ENCODE measurements around the gene SAMD4A. TPM values are rescaled to one million over a fixed set of nuclear protein-coding genes. Genes with fewer than 3 reads are reported as not detected.

SAMD4A gene
- total RNA-seq, 1 donor from 2014 or later, result 52.2 TPM

GRCh38 chr14:54829486-54830224, 262.7 kb downstream of the SAMD4A start:
- no peaks in the 10 kb centered on the region for H3K9me3 ChIP-seq (ENCODE audit: control insufficient read depth in 3 of 3, low read length in 3 of 3)
- no peak overlapping the region for H3K27ac ChIP-seq (ENCODE audit: low read depth, low read length)
- no peaks in the 10 kb centered on the region for H3K4me1 ChIP-seq (ENCODE audit: control insufficient read depth in 3 of 3, insufficient read depth in 3 of 3, low read length in 3 of 3)
- no peaks in the 10 kb centered on the region for H3K27me3 ChIP-seq (ENCODE audit: control insufficient read depth in 3 of 3, insufficient read depth in 3 of 3, low read length in 3 of 3)
- H3K36me3 ChIP-seq (ENCODE audit: control insufficient read depth in 3 of 3, insufficient read depth in 3 of 3, low read length in 3 of 3), result no peaks in the 10 kb centered on the region
- H3K4me3 ChIP-seq (ENCODE audit: low read length in 3 of 3), result no peak overlapping the region
- no peak overlapping the region for H3K9ac ChIP-seq (ENCODE audit: low read depth in 1 of 3, low read length in 3 of 3)

DNA sequence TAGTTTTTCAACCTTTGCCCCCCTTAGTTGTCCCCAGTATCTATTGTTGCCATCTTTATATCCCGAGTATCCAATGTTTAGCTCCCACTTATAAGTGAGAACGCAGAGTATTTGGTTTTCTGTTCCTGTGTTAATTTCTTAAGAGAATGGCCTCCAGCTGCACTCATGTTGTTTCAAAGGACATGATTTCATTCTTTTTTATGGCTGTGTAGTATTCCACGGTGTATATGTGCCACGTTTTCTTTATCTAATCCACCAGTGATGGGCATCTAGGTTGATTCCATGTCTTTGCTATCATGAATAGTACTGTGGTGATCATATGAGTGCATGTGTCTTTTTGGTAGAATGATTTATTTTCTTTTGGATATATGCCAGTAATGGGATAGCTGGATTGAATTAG, 263.7 kb downstream of the SAMD4A start:
- H3K4me3 ChIP-seq (ENCODE audit: low read length in 3 of 3), result no peak overlapping the region
- no peak overlapping the region for H3K9ac ChIP-seq (ENCODE audit: low read depth in 1 of 3, low read length in 3 of 3)
- no peaks in the 10 kb centered on the region for H3K36me3 ChIP-seq (ENCODE audit: control insufficient read depth in 3 of 3, insufficient read depth in 3 of 3, low read length in 3 of 3)
- H3K9me3 ChIP-seq (ENCODE audit: control insufficient read depth in 3 of 3, low read length in 3 of 3), result no peaks in the 10 kb centered on the region
- H3K4me1 ChIP-seq (ENCODE audit: control insufficient read depth in 3 of 3, insufficient read depth in 3 of 3, low read length in 3 of 3), result no peaks in the 10 kb centered on the region
- no peak overlapping the region for H3K27ac ChIP-seq (ENCODE audit: low read depth, low read length)
- no peaks in the 10 kb centered on the region for H3K27me3 ChIP-seq (ENCODE audit: control insufficient read depth in 3 of 3, insufficient read depth in 3 of 3, low read length in 3 of 3)

DNA sequence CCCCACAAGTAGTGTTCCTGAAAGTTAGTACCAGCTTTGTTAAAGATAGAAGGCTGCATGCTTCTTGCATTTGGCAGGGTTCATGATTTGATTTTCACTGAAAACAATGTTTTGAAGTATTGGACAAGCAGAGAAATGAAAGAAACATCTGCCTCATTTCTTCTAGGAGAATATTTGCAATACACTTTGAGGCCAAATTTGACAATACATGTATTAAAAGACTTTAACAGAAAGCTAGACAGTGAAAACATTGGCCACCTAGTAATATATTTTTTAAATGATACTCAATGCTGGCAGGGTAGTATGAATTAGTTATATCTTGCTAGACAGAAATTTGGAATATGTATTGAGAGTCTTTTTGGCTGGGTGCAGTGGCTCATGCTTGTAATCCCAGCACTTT, 267.2 kb downstream of the SAMD4A start:
- no peak overlapping the region for H3K4me3 ChIP-seq (ENCODE audit: low read length in 3 of 3)
- no peak overlapping the region for H3K27ac ChIP-seq (ENCODE audit: low read depth, low read length)
- no peaks in the 10 kb centered on the region for H3K27me3 ChIP-seq (ENCODE audit: control insufficient read depth in 3 of 3, insufficient read depth in 3 of 3, low read length in 3 of 3)
- H3K36me3 ChIP-seq (ENCODE audit: control insufficient read depth in 3 of 3, insufficient read depth in 3 of 3, low read length in 3 of 3), result no peaks in the 10 kb centered on the region
- H3K9ac ChIP-seq (ENCODE audit: low read depth in 1 of 3, low read length in 3 of 3), result no peak overlapping the region
- H3K9me3 ChIP-seq (ENCODE audit: control insufficient read depth in 3 of 3, low read length in 3 of 3), result no peaks in the 10 kb centered on the region
- no peaks in the 10 kb centered on the region for H3K4me1 ChIP-seq (ENCODE audit: control insufficient read depth in 3 of 3, insufficient read depth in 3 of 3, low read length in 3 of 3)

- H3K4me3 ChIP-seq (ENCODE audit: low read length in 3 of 3), result no peak overlapping the region
- H3K4me1 ChIP-seq (ENCODE audit: control insufficient read depth in 3 of 3, insufficient read depth in 3 of 3, low read length in 3 of 3), result peaks cover 0 to 2% (median 0%) of the 10 kb centered on the region in 3 donors
- no peaks in the 10 kb centered on the region for H3K9me3 ChIP-seq (ENCODE audit: control insufficient read depth in 3 of 3, low read length in 3 of 3)
- no peaks in the 10 kb centered on the region for H3K27me3 ChIP-seq (ENCODE audit: control insufficient read depth in 3 of 3, insufficient read depth in 3 of 3, low read length in 3 of 3)
- no peak overlapping the region for H3K9ac ChIP-seq (ENCODE audit: low read depth in 1 of 3, low read length in 3 of 3)
- no peaks in the 10 kb centered on the region for H3K36me3 ChIP-seq (ENCODE audit: control insufficient read depth in 3 of 3, insufficient read depth in 3 of 3, low read length in 3 of 3)
- no peak overlapping the region for H3K27ac ChIP-seq (ENCODE audit: low read depth, low read length)
These were observed 267.8 kb downstream of the SAMD4A start for GRCh38 chr14:54834727-54835126.

DNA sequence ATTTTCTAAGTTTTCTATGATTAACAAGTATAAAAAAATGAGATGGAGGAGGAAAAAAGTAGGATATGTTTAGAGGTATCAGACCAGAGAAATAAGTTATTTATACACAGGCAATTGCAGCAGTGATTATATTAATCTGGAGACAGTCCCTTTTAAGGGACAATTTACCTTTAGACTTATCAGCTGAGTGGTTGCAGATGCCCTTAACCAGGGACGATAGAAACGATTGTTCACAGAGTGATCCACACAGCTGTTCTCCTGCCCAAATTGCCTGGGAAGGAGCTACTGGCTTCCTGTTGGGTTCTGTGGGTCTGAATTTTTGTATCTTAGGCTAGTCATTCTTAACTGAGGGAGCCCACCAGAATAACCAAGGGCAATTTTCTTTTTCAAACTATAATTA, 269.3 kb downstream of the SAMD4A start:
- H3K9me3 ChIP-seq (ENCODE audit: control insufficient read depth in 3 of 3, low read length in 3 of 3), result no peaks in the 10 kb centered on the region
- no peak overlapping the region for H3K4me3 ChIP-seq (ENCODE audit: low read length in 3 of 3)
- no peak overlapping the region for H3K27ac ChIP-seq (ENCODE audit: low read depth, low read length)
- no peak overlapping the region for H3K9ac ChIP-seq (ENCODE audit: low read depth in 1 of 3, low read length in 3 of 3)
- peaks cover 0 to 4% (median 0%) of the 10 kb centered on the region in 3 donors for H3K4me1 ChIP-seq (ENCODE audit: control insufficient read depth in 3 of 3, insufficient read depth in 3 of 3, low read length in 3 of 3)
- no peaks in the 10 kb centered on the region for H3K36me3 ChIP-seq (ENCODE audit: control insufficient read depth in 3 of 3, insufficient read depth in 3 of 3, low read length in 3 of 3)
- no peaks in the 10 kb centered on the region for H3K27me3 ChIP-seq (ENCODE audit: control insufficient read depth in 3 of 3, insufficient read depth in 3 of 3, low read length in 3 of 3)

GRCh38 chr14:54837508-54838149, 270.7 kb downstream of the SAMD4A start:
- Histone ChIP-seq H3K27ac (ENCODE audit: low read depth, low read length) (no peak overlapping the region), H3K36me3 (ENCODE audit: control insufficient read depth in 3 of 3, insufficient read depth in 3 of 3, low read length in 3 of 3) (no peaks in the 10 kb centered on the region), H3K4me1 (ENCODE audit: control insufficient read depth in 3 of 3, insufficient read depth in 3 of 3, low read length in 3 of 3) (peaks cover 0 to 4% (median 0%) of the 10 kb centered on the region in 3 donors), H3K4me3 (ENCODE audit: low read length in 3 of 3) (no peak overlapping the region), H3K9ac (ENCODE audit: low read depth in 1 of 3, low read length in 3 of 3) (no peak overlapping the region), H3K27me3 (ENCODE audit: control insufficient read depth in 3 of 3, insufficient read depth in 3 of 3, low read length in 3 of 3) (no peaks in the 10 kb centered on the region), H3K9me3 (ENCODE audit: control insufficient read depth in 3 of 3, low read length in 3 of 3) (no peaks in the 10 kb centered on the region)

DNA sequence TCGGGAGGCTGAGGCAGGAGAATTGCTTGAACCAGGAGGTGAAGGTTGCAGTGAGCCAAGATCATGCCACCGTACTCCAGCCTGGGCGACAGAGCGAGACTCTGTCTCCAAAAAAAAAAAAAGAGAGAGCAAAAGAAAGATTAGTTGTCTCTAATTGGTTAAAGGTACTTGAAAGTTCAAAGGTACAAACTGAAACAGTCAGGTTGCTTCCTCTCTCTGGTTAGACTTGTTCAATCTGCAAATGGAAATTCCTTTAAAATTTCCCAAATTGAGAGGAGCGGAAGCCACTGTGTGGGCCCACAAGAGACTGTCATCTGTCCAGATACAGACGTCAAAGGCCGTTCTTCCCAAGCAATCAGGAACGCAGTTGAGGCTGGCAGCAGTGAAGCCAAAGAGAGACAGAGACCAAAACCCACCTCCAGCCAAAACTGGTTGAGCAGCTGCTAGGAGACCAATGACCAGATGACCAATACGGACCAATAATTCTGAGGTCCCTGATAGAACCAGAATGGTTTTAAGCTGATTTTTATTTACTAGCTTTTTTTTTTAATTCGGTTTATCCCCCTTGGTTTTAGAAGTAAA, 272.1 kb downstream of the SAMD4A start:
- no peaks in the 10 kb centered on the region for H3K27me3 ChIP-seq (ENCODE audit: control insufficient read depth in 3 of 3, insufficient read depth in 3 of 3, low read length in 3 of 3)
- H3K9ac ChIP-seq (ENCODE audit: low read depth in 1 of 3, low read length in 3 of 3), result no peak overlapping the region
- no peak overlapping the region for H3K4me3 ChIP-seq (ENCODE audit: low read length in 3 of 3)
- no peaks in the 10 kb centered on the region for H3K36me3 ChIP-seq (ENCODE audit: control insufficient read depth in 3 of 3, insufficient read depth in 3 of 3, low read length in 3 of 3)
- H3K4me1 ChIP-seq (ENCODE audit: control insufficient read depth in 3 of 3, insufficient read depth in 3 of 3, low read length in 3 of 3), result peaks cover 0 to 4% (median 0%) of the 10 kb centered on the region in 3 donors
- no peaks in the 10 kb centered on the region for H3K9me3 ChIP-seq (ENCODE audit: control insufficient read depth in 3 of 3, low read length in 3 of 3)
- no peak overlapping the region for H3K27ac ChIP-seq (ENCODE audit: low read depth, low read length)

DNA sequence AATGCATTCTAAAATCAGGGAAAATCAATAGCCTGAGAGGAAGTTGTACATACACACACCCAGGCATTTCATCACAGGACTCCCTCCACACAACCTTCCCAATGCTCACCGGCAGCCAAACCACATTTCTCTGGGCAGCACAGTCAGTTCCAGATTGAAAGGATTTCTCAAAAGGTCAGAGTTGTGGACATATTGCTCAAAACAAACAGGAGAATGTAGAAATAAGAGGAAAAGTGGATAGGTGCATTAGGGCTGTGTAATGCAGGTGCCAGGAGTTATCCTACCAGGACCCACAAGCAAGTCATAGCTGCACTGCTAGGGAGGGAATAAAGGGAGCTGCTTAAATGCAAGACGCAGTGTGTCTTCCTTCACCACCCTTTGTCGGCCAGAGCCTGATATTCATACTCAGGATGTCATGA, 272.8 kb downstream of the SAMD4A start:
- no peak overlapping the region for H3K9ac ChIP-seq (ENCODE audit: low read depth in 1 of 3, low read length in 3 of 3)
- no peaks in the 10 kb centered on the region for H3K9me3 ChIP-seq (ENCODE audit: control insufficient read depth in 3 of 3, low read length in 3 of 3)
- H3K4me1 ChIP-seq (ENCODE audit: control insufficient read depth in 3 of 3, insufficient read depth in 3 of 3, low read length in 3 of 3), result peaks cover 0 to 4% (median 0%) of the 10 kb centered on the region in 3 donors
- no peak overlapping the region for H3K4me3 ChIP-seq (ENCODE audit: low read length in 3 of 3)
- no peak overlapping the region for H3K27ac ChIP-seq (ENCODE audit: low read depth, low read length)
- H3K36me3 ChIP-seq (ENCODE audit: control insufficient read depth in 3 of 3, insufficient read depth in 3 of 3, low read length in 3 of 3), result no peaks in the 10 kb centered on the region
- no peaks in the 10 kb centered on the region for H3K27me3 ChIP-seq (ENCODE audit: control insufficient read depth in 3 of 3, insufficient read depth in 3 of 3, low read length in 3 of 3)

- H3K36me3 ChIP-seq (ENCODE audit: control insufficient read depth in 3 of 3, insufficient read depth in 3 of 3, low read length in 3 of 3), result no peaks in the 10 kb centered on the region
- H3K4me1 ChIP-seq (ENCODE audit: control insufficient read depth in 3 of 3, insufficient read depth in 3 of 3, low read length in 3 of 3), result peaks cover 0 to 4% (median 0%) of the 10 kb centered on the region in 3 donors
- H3K27ac ChIP-seq (ENCODE audit: low read depth, low read length), result no peak overlapping the region
- no peak overlapping the region for H3K4me3 ChIP-seq (ENCODE audit: low read length in 3 of 3)
- no peak overlapping the region for H3K9ac ChIP-seq (ENCODE audit: low read depth in 1 of 3, low read length in 3 of 3)
- H3K9me3 ChIP-seq (ENCODE audit: control insufficient read depth in 3 of 3, low read length in 3 of 3), result no peaks in the 10 kb centered on the region
- H3K27me3 ChIP-seq (ENCODE audit: control insufficient read depth in 3 of 3, insufficient read depth in 3 of 3, low read length in 3 of 3), result no peaks in the 10 kb centered on the region
These were observed 273.4 kb downstream of the SAMD4A start for GRCh38 chr14:54840336-54840735.

DNA sequence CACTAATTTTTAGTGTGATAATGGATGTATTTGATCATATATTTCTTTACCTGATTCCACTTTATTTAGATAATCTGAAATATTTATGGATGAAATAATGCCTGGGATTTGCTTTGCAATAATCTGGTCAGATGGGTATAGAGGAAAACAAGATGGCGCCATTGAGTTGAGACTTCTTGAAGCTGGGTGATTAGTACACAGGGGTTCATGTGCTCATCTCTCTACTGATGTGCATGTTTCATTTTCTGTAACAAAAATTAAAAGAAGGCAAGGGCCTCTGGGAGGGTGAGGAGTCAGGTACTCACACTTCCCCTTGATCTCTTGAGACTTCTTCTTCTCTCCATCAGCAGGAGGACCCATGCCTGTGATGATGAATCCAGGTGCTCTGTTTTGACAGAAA, 273.9 kb downstream of the SAMD4A start:
- Histone ChIP-seq H3K4me1 (ENCODE audit: control insufficient read depth in 3 of 3, insufficient read depth in 3 of 3, low read length in 3 of 3) (peaks cover 0 to 4% (median 0%) of the 10 kb centered on the region in 3 donors), H3K9me3 (ENCODE audit: control insufficient read depth in 3 of 3, low read length in 3 of 3) (no peaks in the 10 kb centered on the region), H3K9ac (ENCODE audit: low read depth in 1 of 3, low read length in 3 of 3) (no peak overlapping the region), H3K36me3 (ENCODE audit: control insufficient read depth in 3 of 3, insufficient read depth in 3 of 3, low read length in 3 of 3) (no peaks in the 10 kb centered on the region), H3K4me3 (ENCODE audit: low read length in 3 of 3) (no peak overlapping the region), H3K27ac (ENCODE audit: low read depth, low read length) (no peak overlapping the region), H3K27me3 (ENCODE audit: control insufficient read depth in 3 of 3, insufficient read depth in 3 of 3, low read length in 3 of 3) (no peaks in the 10 kb centered on the region)
